SU-DHL-6 (cell line): ENCODE measurements around the gene COX4I1.

Experiments
- EZH2phosphoT487 ChIP-seq: fragments of 200-600 bp; sonication (generic), shearing (Covaris generic); conservative IDR thresholded peaks from 2 replicates; pipeline ENCODE4 v1.6.1; 2018; ENCODE audit warnings: mild to moderate bottlenecking, antibody characterized with exemption, low read length, moderate library complexity, mixed read lengths
- TF ChIP-seq, protein P1 (sequence below): fragments of 200-600 bp; sonication (generic); IDR thresholded peaks from one replicate; pipeline ENCODE4 v1.5.1; 2017; ENCODE audit warnings: antibody characterized with exemption, mild to moderate bottlenecking, low read length, moderate library complexity; ENCODE audit not compliant: insufficient read depth, poor library complexity, severe bottlenecking

DNA sequence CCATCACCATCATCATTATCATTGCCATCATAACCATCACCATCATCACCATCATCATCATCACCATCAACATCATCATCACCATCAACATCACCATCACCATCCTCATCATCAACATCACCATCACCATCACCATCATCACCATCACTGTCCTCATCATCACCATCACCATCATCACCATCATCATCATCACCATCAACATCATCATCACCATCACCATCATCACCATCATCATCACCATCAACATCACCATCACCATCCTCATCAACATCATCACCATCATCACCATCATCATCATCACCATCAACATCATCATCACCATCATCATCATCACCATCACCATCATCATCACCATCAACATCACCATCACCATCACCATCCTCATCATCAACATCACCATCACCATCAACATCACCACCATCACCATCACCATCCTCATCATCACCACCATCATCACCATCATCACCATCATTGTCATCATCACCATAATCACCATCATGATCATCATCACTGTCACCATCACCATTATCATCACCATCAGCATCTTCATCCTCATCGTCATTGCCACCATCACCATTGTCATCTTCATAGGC lies 23.9 kb downstream of the COX4I1 start:
- TF ChIP-seq, protein P1, sequence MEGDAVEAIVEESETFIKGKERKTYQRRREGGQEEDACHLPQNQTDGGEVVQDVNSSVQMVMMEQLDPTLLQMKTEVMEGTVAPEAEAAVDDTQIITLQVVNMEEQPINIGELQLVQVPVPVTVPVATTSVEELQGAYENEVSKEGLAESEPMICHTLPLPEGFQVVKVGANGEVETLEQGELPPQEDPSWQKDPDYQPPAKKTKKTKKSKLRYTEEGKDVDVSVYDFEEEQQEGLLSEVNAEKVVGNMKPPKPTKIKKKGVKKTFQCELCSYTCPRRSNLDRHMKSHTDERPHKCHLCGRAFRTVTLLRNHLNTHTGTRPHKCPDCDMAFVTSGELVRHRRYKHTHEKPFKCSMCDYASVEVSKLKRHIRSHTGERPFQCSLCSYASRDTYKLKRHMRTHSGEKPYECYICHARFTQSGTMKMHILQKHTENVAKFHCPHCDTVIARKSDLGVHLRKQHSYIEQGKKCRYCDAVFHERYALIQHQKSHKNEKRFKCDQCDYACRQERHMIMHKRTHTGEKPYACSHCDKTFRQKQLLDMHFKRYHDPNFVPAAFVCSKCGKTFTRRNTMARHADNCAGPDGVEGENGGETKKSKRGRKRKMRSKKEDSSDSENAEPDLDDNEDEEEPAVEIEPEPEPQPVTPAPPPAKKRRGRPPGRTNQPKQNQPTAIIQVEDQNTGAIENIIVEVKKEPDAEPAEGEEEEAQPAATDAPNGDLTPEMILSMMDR = no peak
- no peak for TF ChIP-seq EZH2phosphoT487
